Naive thymus-derived CD4-positive, alpha-beta T cell (primary cell): Measurements from ENCODE around the gene SNX30. TPM values are rescaled to one million over a fixed set of nuclear protein-coding genes. Genes with fewer than 3 reads are reported as not detected.

Source experiments
- ATAC-seq: fragments of 150-1000 bp; cut with Tn5 transposase; 2 replicates; pipeline ENCODE4 v1.10.0; 2021; ENCODE audit warnings: mild to moderate bottlenecking, moderate library complexity
- CTCF ChIA-PET: fragments of 350-600 bp; sonication (Branson Sonifier 250); formaldehyde crosslinking; loops from one replicate; lab custom pipeline; 2021; ENCODE audit warnings: antibody characterized with exemption; lab: Charles Lee
- POLR2A ChIA-PET: fragments of 350-600 bp; sonication (Branson Sonifier 250); formaldehyde crosslinking; loops from one replicate; lab custom pipeline; 2021; ENCODE audit warnings: antibody characterized with exemption, inconsistent platforms; lab: Charles Lee
- DNase-seq, 9 donors: peaks; one replicate each; pipeline versions ENCODE4 v3.0.0 to v3.0.0-alpha.2; 2020 to 2022; ENCODE audit warnings: mixed read lengths in 1 of 9
- H3K27ac ChIP-seq: one replicate; pipeline ENCODE4 v1.7.0; 2013; ENCODE audit warnings: mild to moderate bottlenecking, low read depth, low read length, moderate library complexity
- H3K27me3 ChIP-seq, 2 donors: one replicate each; pipeline ENCODE4 v1.7.0; 2013; ENCODE audit warnings: low read length in 2 of 2, mild to moderate bottlenecking in 2 of 2, moderate library complexity in 2 of 2; ENCODE audit not compliant: control insufficient read depth in 2 of 2, insufficient read depth in 2 of 2
- H3K36me3 ChIP-seq, 3 experiments: 1 replicate in 2 of 3; 2 replicates in 1 of 3; pipeline ENCODE4 v1.7.0; 2013; ENCODE audit warnings: low read length in 3 of 3, mild to moderate bottlenecking in 3 of 3, moderate library complexity in 1 of 3; ENCODE audit not compliant: insufficient read depth in 3 of 3, control insufficient read depth in 2 of 3
- H3K4me1 ChIP-seq, 2 donors: one replicate each; pipeline ENCODE4 v1.7.0; 2013; ENCODE audit warnings: low read length in 2 of 2, mild to moderate bottlenecking in 2 of 2, moderate library complexity in 1 of 2; ENCODE audit not compliant: control insufficient read depth in 2 of 2, insufficient read depth in 2 of 2
- H3K4me3 ChIP-seq: 2 replicates; pipeline ENCODE4 v1.7.0; 2013; ENCODE audit warnings: mild to moderate bottlenecking, low read length
- H3K9me3 ChIP-seq, 3 experiments: 1 replicate in 2 of 3; 2 replicates in 1 of 3; pipeline ENCODE4 v1.7.0; 2013; ENCODE audit warnings: low read length in 3 of 3; ENCODE audit not compliant: control insufficient read depth in 2 of 3
- H3K27ac Mint-ChIP-seq, 9 donors: one replicate each; pipeline ENCODE4 v1.8.0; 2020 to 2022; ENCODE audit warnings: mixed read lengths in 9 of 9, mild to moderate bottlenecking in 8 of 9, moderate library complexity in 5 of 9, inconsistent platforms in 2 of 9
- H3K27me3 Mint-ChIP-seq, 5 donors: one replicate each; pipeline ENCODE4 v1.8.0; 2021 to 2022; ENCODE audit warnings: mixed read lengths in 5 of 5, mild to moderate bottlenecking in 1 of 5
- H3K36me3 Mint-ChIP-seq, 5 donors: one replicate each; pipeline ENCODE4 v1.8.0; 2020 to 2022; ENCODE audit warnings: mixed read lengths in 5 of 5, mild to moderate bottlenecking in 3 of 5, inconsistent platforms in 1 of 5
- H3K4me1 Mint-ChIP-seq, 7 donors: one replicate each; pipeline ENCODE4 v1.8.0; 2020 to 2022; ENCODE audit warnings: mixed read lengths in 7 of 7, mild to moderate bottlenecking in 3 of 7, inconsistent platforms in 1 of 7
- H3K4me3 Mint-ChIP-seq, 10 donors: one replicate each; pipeline ENCODE4 v1.8.0; 2020 to 2022; ENCODE audit warnings: mild to moderate bottlenecking in 10 of 10, mixed read lengths in 10 of 10, moderate library complexity in 6 of 10, inconsistent platforms in 2 of 10
- H3K9me3 Mint-ChIP-seq, 11 donors: one replicate each; pipeline ENCODE4 v1.8.0; 2020 to 2022; ENCODE audit warnings: mixed read lengths in 11 of 11, mild to moderate bottlenecking in 4 of 11, inconsistent platforms in 1 of 11, moderate library complexity in 1 of 11
- intact Hi-C, 2 donors: fragments of 100-400 bp; cut with micrococcal nuclease; formaldehyde crosslinking; loops; one replicate each; pipeline ENCODE4 v1.15.1; 2023
- polyA plus RNA-seq, 2 donors: library from polyadenylated mRNA; unstranded; fragments of 300-500 nt; fragmentation: Illumina TruSeq; gene quantifications; one replicate each; pipeline ENCODE4 v1.2.3, GENCODE V29; 2021
- total RNA-seq, 6 experiments: library from RNA in 5 of 6; stranded (reverse) in 5 of 6; gene quantifications; 1 replicate in 5 of 6; 2 replicates in 1 of 6; pipeline ENCODE4 v1.2.3 and lab custom pipeline; 2021 to 2026

The SNX30 gene
- total and polyA plus RNA-seq, 7 experiments from 2014 or later: 0.98 to 15.8 (median 8.4) TPM

DNA sequence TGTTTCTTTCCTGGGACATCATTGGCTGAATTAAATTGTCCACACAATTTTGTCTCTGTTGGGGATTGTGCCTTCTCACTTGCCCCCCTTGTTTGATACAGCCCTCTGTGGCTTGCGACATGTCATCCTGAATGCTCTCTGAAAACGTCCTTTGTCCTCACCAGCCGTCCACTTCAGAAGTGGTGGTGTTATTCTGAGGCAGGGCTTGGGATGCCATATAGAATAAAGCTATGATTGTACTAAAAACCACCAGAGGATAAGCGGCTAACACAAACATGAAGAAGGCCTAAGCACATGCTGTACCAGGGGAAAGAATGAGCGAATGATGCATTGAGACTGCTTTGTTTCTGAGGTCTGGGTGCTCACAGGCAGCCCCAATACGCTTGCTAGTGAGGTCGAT lies 3.5 kb upstream of the SNX30 start:
- CTCF ChIA-PET: interaction anchor here (0.7 kb wide), 1 partner anchor 699 kb away, joined by 3 read pairs; no protein-coding TSS in a partner anchor
- Mint-ChIP-seq H3K36me3 (peaks cover 0 to 3% (median 0%) of the 10 kb centered on the region in 5 donors), H3K9me3 (no peaks in the 10 kb centered on the region)

DNA sequence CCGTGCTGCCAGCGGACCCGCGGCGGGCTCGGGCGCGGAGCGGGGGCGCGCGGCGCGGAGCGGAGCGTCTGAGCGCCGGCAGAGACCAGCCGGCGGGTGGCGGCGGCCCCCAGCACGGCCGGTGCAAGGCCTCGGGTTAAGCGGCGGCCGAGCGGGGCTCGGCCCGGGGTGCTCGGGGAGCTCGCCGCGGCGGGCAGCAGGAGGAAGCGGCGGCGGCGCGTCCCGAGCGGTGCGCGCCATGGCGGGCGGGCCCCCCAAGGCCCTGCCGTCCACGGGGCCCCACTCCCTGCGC lies 150 bp downstream of the SNX30 start:
- Histone ChIP-seq H3K4me3 (peak overlapping the region; percentile 70), H3K27me3 (no peaks in the 10 kb centered on the region), H3K27ac (peak overlapping the region; percentile 68), H3K4me1 (peaks cover 50 to 51% of the 10 kb centered on the region in 2 donors), H3K36me3 (peaks cover 0 to 4% (median 0%) of the 10 kb centered on the region in 3 experiments), H3K9me3 (no peaks in the 10 kb centered on the region)
- DNase-seq (no peak), ATAC-seq (no peak)
- ChIA-PET POLR2A (interaction anchor here (1.1 to 6.7 kb wide), 4 partner anchors 24 to 1120 kb away, joined by 3 to 45 read pairs (median 4); partner anchors contain the start of genes DNAJC25, INIP and KIAA1958), CTCF (interaction anchor here (1.0 to 1.1 kb wide), 2 partner anchors 21 to 31 kb away, joined by 3 read pairs; no protein-coding TSS in a partner anchor)
- Mint-ChIP-seq H3K27ac (peak overlapping the region in 2 of 9 donors; percentile 90 to 98), H3K4me3 (peak overlapping the region in 3 of 10 donors; percentile 84 to 94 (median 88)), H3K9me3 (no peaks in the 10 kb centered on the region), H3K4me1 (peaks cover 44 to 71% (median 65%) of the 10 kb centered on the region in 7 donors), H3K27me3 (peaks cover 0 to 4% (median 0%) of the 10 kb centered on the region in 5 donors), H3K36me3 (peaks cover 0 to 9% (median 0%) of the 10 kb centered on the region in 5 donors)
- intact Hi-C loops: loop anchor here (1.0 to 10.0 kb wide), 15 partner anchors 32 to 1266 kb away; partner anchors contain the start of genes DNAJC25 (in 2 of the 2), INIP (in 2 of the 2), KIAA1958 (in 2 of the 2) and PTBP3 (in 2 of the 2)

More for the DNA sequence above, 3.5 kb upstream of the SNX30 start:
- Histone ChIP-seq H3K9me3 (no peaks in the 10 kb centered on the region), H3K27me3 (no peaks in the 10 kb centered on the region), H3K4me1 (peaks cover 18 to 20% of the 10 kb centered on the region in 2 donors), H3K4me3 (no peak overlapping the region), H3K27ac (no peak overlapping the region), H3K36me3 (peaks cover 0 to 4% (median 0%) of the 10 kb centered on the region in 3 experiments)
- no peak for ATAC-seq
- H3K4me3 Mint-ChIP-seq: no peak overlapping the region
- no peak for DNase-seq
- no peaks in the 10 kb centered on the region for H3K27me3 Mint-ChIP-seq
- H3K27ac Mint-ChIP-seq: peak overlapping the region in 5 of 9 donors; percentile 3 to 83 (median 31)
- POLR2A ChIA-PET: interaction anchor here (6.7 kb wide), 1 partner anchor 29 kb away, joined by 45 read pairs; the partner anchor contains the start of gene INIP
- intact Hi-C loops: no loop called here
- H3K4me1 Mint-ChIP-seq: peaks cover 24 to 51% (median 32%) of the 10 kb centered on the region in 7 donors

DNA sequence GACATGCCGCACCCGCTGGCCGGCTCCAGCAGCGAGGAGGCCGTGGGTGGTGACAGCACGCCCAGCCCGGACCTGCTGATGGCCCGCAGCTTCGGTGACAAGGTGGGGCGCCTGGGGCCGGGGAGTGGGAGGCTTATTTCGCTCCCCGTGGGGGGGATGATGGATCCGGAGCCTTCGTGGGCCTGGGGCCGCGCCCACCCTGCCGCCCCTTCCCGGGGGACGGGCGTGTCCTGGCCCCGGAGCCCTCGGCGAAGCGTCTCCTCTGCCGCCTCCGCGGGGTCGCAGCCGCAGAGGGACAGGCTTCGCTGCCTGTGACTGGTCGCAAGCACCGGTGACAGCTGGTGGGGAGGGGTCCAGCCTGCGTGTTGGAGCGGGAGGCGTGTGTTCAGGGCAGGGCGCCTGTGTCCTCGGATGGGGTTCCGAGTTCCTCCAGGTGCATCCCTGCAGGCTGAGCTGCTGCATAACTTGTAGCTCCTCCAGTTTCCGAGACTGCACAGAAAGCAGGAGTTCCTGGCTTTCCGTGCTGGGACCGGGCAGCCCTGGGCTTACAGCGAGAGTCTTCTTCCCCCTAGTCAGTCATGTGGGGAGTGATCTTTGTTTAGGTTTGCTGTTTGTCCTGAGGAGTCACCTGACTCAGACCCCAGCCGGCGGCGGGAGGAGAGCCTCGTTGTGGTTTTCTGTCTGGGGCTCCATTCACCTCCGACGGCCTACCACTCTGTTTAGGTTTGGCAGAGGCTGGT lies 666 bp downstream of the SNX30 start:
- DNase-seq (peak in 8 of 9 donors; percentile 10 to 45 (median 22)), ATAC-seq (peak; percentile 7)
- H3K9me3 ChIP-seq: no peaks in the 10 kb centered on the region
- peaks cover 51 to 53% of the 10 kb centered on the region in 2 donors for H3K4me1 ChIP-seq
- ChIA-PET POLR2A (interaction anchor here (0.5 to 6.7 kb wide), 4 partner anchors 33 to 1120 kb away, joined by 3 to 45 read pairs (median 6); partner anchors contain the start of genes DNAJC25, INIP and KIAA1958), CTCF (interaction anchor here (1.1 kb wide), 1 partner anchor 31 kb away, joined by 3 read pairs; no protein-coding TSS in a partner anchor)
- H3K4me3 ChIP-seq: peak overlapping the region; percentile 70
- no peaks in the 10 kb centered on the region for H3K27me3 ChIP-seq
- Mint-ChIP-seq H3K27ac (peak overlapping the region; percentile 43 to 90 (median 80)), H3K9me3 (no peaks in the 10 kb centered on the region), H3K36me3 (peaks cover 0 to 9% (median 0%) of the 10 kb centered on the region in 5 donors), H3K27me3 (peaks cover 0 to 4% (median 0%) of the 10 kb centered on the region in 5 donors), H3K4me3 (peak overlapping the region; percentile 84 to 93 (median 89)), H3K4me1 (peaks cover 49 to 76% (median 70%) of the 10 kb centered on the region in 7 donors)
- intact Hi-C loops: loop anchor here (1.0 to 10.0 kb wide), 9 partner anchors 42 to 1266 kb away; partner anchors contain the start of genes UGCG (in 2 of the 2), DNAJC25 (in 1 of the 2), ECPAS (in 1 of the 2) and HSDL2 (in 1 of the 2)
- peak overlapping the region; percentile 68 for H3K27ac ChIP-seq
- H3K36me3 ChIP-seq: peaks cover 0 to 4% (median 0%) of the 10 kb centered on the region in 3 experiments

DNA sequence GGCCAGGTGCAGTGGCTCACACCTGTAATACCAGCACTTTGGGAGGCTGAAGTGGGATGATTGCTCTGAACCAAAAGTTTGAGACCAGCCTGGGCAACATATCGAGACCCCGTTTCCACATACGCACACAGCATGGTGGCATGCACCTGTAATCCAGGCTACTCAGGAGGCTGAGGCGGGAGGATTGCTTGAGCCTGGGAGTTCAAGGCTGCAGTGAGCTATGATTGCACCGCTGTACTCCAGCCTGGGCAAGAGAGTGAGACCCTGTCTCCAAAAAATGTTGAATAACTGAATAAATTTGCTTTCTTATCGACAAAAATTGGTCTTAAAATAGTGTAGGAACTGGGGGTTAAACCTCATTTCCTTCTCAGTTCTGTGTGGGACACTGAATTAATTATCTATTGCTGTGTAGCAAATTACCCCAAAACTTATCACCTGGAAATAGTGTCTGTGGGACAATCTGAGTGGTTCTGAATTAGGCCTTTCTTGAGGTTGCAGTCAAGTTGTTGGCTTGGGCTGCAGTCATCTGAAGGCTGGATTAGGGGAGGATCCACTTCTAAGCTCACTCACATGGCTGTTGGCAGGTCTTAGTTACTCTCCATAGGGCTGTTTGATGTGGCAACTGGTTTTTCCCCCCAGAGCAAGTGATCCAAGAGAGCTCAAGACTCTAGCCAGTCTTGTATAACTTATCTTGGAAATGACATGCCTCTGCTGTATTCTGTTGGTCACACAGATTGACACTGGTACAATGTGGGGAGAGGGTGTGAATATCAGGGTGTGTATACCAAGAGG lies 2.0 kb downstream of the SNX30 start:
- POLR2A ChIA-PET: interaction anchor here (6.7 kb wide), 1 partner anchor 34 kb away, joined by 45 read pairs; the partner anchor contains the start of gene INIP
- peaks cover 0 to 12% (median 0%) of the 10 kb centered on the region in 5 donors for H3K36me3 Mint-ChIP-seq

DNA sequence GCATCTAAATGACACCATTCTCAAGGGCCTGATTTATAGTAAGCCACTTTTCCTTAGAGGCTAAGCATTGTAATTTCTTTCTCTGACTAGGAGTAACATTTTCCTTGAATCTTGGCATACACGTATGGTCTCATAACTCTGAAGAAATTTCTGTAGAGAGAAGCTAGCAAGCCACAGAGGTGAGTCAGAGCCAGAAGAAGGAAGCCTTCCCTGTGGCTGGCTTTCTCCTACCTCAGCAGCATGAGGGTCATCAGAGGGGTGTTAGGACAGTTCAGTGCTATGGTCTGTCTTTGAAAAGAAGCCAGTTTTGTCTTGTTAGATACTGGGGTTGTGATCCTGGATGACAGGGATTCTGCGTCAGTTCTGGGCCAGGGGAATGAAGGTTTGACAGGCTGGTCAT lies 3.2 kb downstream of the SNX30 start:
- H3K27ac Mint-ChIP-seq: peak overlapping the region in 6 of 9 donors; percentile 10 to 62 (median 26)
- Histone ChIP-seq H3K36me3 (peaks cover 0 to 4% (median 0%) of the 10 kb centered on the region in 3 experiments), H3K9me3 (no peaks in the 10 kb centered on the region), H3K27ac (no peak overlapping the region), H3K27me3 (no peaks in the 10 kb centered on the region), H3K4me3 (no peak overlapping the region), H3K4me1 (peaks cover 51 to 53% of the 10 kb centered on the region in 2 donors)
- peaks cover 0 to 4% (median 0%) of the 10 kb centered on the region in 5 donors for H3K27me3 Mint-ChIP-seq
- H3K4me3 Mint-ChIP-seq: peak overlapping the region in 6 of 10 donors; percentile 6 to 65 (median 32)
- DNase-seq: no peak
- H3K9me3 Mint-ChIP-seq: no peaks in the 10 kb centered on the region
- H3K36me3 Mint-ChIP-seq: peaks cover 0 to 20% (median 5%) of the 10 kb centered on the region in 5 donors
- intact Hi-C loops: loop anchor here in 1 of 2 donors (1.0 to 10.0 kb wide), 5 partner anchors 17 to 1269 kb away; partner anchors contain the start of genes ECPAS, PTBP3 and UGCG
- H3K4me1 Mint-ChIP-seq: peaks cover 63 to 86% (median 78%) of the 10 kb centered on the region in 7 donors
- ATAC-seq: no peak
- POLR2A ChIA-PET: interaction anchor here (1.2 kb wide), 1 partner anchor 375 kb away, joined by 3 read pairs; no protein-coding TSS in a partner anchor
- CTCF ChIA-PET: no interaction called here

More for the DNA sequence above, 2.0 kb downstream of the SNX30 start:
- H3K4me3 Mint-ChIP-seq: peak overlapping the region; percentile 62 to 93 (median 89)
- H3K27ac Mint-ChIP-seq: peak overlapping the region in 4 of 9 donors; percentile 12 to 82 (median 46)
- Histone ChIP-seq H3K4me3 (no peak overlapping the region), H3K9me3 (no peaks in the 10 kb centered on the region), H3K4me1 (peaks cover 51 to 53% of the 10 kb centered on the region in 2 donors), H3K27ac (no peak overlapping the region), H3K36me3 (peaks cover 0 to 4% (median 0%) of the 10 kb centered on the region in 3 experiments), H3K27me3 (no peaks in the 10 kb centered on the region)
- CTCF ChIA-PET: no interaction called here
- DNase-seq: no peak
- intact Hi-C loops: loop anchor here in 1 of 2 donors (5.0 to 10.0 kb wide), 3 partner anchors 420 to 1268 kb away; partner anchors contain the start of genes ECPAS, PTBP3 and UGCG
- peaks cover 0 to 4% (median 0%) of the 10 kb centered on the region in 5 donors for H3K27me3 Mint-ChIP-seq
- H3K4me1 Mint-ChIP-seq: peaks cover 60 to 84% (median 74%) of the 10 kb centered on the region in 7 donors
- H3K9me3 Mint-ChIP-seq: no peaks in the 10 kb centered on the region
- ATAC-seq: no peak
